Measurements from ENCODE around the gene FBLL1.

FBLL1 gene

DNA sequence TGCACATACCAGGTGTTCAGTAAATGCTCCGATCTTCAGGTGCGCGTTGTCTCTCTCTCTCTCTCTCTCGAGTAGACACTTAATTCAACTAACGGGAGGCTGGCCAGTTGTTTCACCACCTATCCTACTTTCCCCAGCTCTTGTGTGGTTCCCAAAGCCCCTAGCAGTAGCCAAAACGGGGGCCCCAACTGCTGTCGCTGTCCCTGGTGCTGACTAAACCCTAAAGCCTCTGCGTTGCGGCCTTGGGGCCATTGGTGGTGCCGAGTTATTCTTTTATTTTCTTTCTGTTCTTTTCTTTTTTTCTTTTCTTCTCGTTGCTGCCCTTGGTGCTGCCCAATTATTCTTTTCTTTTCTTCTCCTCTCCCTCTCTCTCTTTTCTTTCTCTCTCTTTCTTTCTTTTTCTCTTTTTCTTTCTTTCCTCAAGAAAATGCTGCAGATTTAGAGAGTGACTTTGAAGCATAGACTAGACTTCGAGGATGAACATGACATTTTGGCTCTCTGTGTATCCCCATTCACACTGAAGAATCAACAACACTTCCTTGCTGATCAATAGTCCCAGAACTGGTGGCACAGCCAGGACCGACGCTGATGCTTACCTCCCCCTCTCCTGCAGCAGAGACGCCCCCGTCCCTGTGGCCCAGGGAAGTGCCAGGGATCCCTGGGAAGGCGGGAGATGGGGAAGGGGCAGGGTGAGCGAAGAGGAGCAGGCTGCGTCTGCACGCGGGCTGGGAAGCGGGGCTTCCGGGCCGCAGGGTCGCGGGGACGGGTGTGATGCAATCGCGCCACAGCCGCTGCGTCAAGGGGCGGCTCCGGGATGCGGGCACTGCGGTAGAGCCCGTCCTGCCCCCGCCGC, at the start of gene FBLL1:
TSS of gene FBLL1 (plus strand) at position 785 of the 853 bp plus-strand sequence. CDS start 200 bp downstream, outside the sequence.
- peaks cover 13% of the 10 kb centered on the region for H3K4me1 Mint-ChIP-seq (ENCODE audit: low read depth)
- no peak within 1 kb of the TSS for H3K27ac Mint-ChIP-seq
- peak within 1 kb of the TSS; percentile 67 for H3K4me3 Mint-ChIP-seq
- peaks cover 49% of the 10 kb centered on the region for H3K27me3 Mint-ChIP-seq
- no peaks in the 10 kb centered on the region for H3K36me3 Mint-ChIP-seq (ENCODE audit: low read depth)
- no peaks in the 10 kb centered on the region for H3K9me3 Mint-ChIP-seq

DNA sequence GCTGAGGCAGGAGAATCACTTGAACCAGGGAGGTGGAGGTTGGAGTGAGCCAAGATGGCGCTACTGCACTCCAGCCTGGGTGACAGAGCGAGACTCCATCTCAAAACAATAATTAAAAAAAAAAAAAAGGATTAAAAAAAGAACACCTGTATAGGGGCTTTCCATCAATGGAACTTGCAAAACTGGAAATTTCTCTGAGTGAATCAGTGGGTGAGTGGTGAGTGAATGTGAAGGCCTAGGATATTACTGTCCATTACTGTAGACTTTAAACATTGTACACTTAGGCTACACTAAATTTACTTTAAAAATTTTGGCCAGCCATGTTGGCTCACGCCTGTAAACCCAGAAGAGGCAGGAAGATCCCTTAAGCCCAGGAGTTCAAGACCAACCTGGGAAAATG, 48.5 kb upstream of the FBLL1 start:
- Mint-ChIP-seq H3K4me1 (ENCODE audit: low read depth) (peaks cover 7% of the 10 kb centered on the region), H3K36me3 (ENCODE audit: low read depth) (no peaks in the 10 kb centered on the region), H3K4me3 (no peak overlapping the region), H3K27me3 (peaks cover 8% of the 10 kb centered on the region), H3K27ac (no peak overlapping the region), H3K9me3 (no peaks in the 10 kb centered on the region)

DNA sequence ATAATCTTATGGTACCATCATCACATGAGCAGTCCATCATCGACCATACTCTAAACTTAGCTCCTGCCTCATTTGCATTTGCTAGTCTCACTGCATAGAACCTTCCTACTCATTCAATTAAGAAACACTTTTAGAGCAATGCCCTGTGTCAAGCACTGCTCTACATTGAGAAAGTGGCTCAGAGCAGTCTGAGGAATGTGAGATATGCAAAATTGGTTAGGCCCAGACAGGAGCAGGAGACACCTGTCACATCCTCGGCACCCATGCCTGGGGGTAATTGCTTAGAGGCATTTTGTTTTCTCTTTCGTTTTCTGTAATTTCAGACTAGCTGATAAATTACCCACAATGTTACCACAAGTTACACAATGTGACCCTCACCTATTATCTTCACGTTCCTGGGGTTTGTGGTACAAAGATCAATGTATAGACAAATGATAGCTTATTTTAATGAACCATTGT, 47.7 kb upstream of the FBLL1 start:
- H3K4me3 Mint-ChIP-seq, result no peak overlapping the region
- H3K4me1 Mint-ChIP-seq (ENCODE audit: low read depth), result peaks cover 14% of the 10 kb centered on the region
- H3K27me3 Mint-ChIP-seq, result peaks cover 8% of the 10 kb centered on the region
- H3K36me3 Mint-ChIP-seq (ENCODE audit: low read depth), result no peaks in the 10 kb centered on the region
- H3K27ac Mint-ChIP-seq, result no peak overlapping the region
- H3K9me3 Mint-ChIP-seq, result no peaks in the 10 kb centered on the region

DNA sequence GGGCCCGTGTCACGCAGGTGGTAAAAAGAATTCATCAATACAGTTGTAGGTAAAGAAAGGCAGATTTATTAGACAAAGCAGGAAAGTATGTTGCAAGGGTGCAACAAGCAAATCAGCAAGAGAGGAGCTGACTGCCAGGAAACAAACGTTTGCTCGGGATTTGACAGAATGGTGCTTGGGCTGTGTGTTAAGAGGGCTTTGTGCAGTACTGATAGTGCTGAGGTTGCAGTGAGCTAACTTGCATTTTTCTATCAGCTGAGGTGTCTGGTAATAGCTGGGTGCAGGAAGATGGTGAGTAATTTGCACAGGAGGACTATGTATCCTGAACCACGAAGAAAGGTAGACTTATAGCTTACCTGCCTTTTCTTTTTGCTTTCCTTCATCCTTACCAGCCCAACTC, 46.7 kb upstream of the FBLL1 start:
- peaks cover 20% of the 10 kb centered on the region for H3K4me1 Mint-ChIP-seq (ENCODE audit: low read depth)
- H3K36me3 Mint-ChIP-seq (ENCODE audit: low read depth), result no peaks in the 10 kb centered on the region
- no peak overlapping the region for H3K27ac Mint-ChIP-seq
- peaks cover 8% of the 10 kb centered on the region for H3K27me3 Mint-ChIP-seq
- no peak overlapping the region for H3K4me3 Mint-ChIP-seq
- no peaks in the 10 kb centered on the region for H3K9me3 Mint-ChIP-seq

DNA sequence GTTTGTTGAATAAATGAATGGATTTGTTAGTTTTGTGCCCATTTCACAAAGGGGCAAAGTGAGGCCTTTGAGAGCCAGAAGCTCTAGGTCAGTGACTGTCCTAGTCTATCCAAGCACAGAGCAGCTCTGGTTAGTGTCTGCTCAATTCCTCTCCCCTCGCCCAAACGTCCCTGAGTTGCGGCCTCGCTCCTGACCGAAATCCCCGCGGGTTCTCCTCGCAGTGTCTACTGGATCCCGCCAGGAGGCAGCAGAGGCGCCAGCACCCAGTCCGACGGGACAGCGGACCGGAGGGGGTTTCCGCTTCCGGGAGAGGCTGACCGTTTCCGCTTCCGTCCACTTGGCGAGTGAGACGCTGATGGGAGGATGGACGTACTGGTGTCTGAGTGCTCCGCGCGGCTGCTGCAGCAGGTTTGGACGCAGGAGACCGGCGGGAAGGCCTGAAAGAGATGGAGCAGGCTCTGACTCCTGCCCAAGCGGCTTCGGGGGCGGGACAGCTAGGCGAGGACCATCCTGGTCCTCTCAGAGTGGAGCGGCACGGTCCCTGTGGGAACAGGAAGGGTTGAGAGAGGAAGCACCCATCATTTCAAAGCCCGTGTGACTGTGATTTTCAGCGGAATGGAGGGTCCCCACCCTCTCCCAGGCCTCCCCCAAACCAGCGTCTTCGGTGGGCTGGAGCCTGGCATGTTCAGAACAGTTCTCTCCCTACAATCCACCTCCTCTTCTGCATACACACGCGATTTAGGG, 42.8 kb upstream of the FBLL1 start, which contains the start of gene RARS1:
TSS of gene RARS1 (plus strand) at position 336 of the 744 bp plus-strand sequence. CDS start at position 364, 28 bp downstream.
- H3K9me3 Mint-ChIP-seq, result no peaks in the 10 kb centered on the region
- no peaks in the 10 kb centered on the region for H3K27me3 Mint-ChIP-seq
- H3K4me3 Mint-ChIP-seq, result peak within 1 kb of the TSS; percentile 100
- H3K4me1 Mint-ChIP-seq (ENCODE audit: low read depth), result peaks cover 41% of the 10 kb centered on the region
- H3K36me3 Mint-ChIP-seq (ENCODE audit: low read depth), result peaks cover 29% of the 10 kb centered on the region
- H3K27ac Mint-ChIP-seq, result peak within 1 kb of the TSS; percentile 98

DNA sequence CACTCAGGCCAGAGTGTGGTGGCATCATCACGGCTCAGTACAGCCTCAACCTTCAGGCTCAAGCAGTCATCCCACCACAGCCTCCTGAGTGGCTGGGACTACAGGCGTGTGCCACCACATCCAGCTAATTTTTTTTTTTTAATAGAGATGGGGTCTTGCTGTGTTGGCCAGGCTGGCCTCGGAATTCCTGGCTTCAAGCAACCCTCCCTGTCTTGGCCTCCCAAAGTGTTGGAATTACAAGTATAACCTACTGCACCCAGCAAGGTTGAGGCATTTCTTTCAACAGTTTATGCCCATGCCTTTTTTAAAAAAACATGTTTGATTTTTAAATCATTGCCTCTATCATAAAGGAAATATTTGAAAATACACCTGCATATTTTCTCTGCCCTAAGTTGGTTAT, 40.0 kb upstream of the FBLL1 start:
- H3K9me3 Mint-ChIP-seq, result no peaks in the 10 kb centered on the region
- H3K4me3 Mint-ChIP-seq, result no peak overlapping the region
- no peak overlapping the region for H3K27ac Mint-ChIP-seq
- H3K4me1 Mint-ChIP-seq (ENCODE audit: low read depth), result peaks cover 49% of the 10 kb centered on the region
- H3K27me3 Mint-ChIP-seq, result no peaks in the 10 kb centered on the region
- H3K36me3 Mint-ChIP-seq (ENCODE audit: low read depth), result peaks cover 56% of the 10 kb centered on the region

DNA sequence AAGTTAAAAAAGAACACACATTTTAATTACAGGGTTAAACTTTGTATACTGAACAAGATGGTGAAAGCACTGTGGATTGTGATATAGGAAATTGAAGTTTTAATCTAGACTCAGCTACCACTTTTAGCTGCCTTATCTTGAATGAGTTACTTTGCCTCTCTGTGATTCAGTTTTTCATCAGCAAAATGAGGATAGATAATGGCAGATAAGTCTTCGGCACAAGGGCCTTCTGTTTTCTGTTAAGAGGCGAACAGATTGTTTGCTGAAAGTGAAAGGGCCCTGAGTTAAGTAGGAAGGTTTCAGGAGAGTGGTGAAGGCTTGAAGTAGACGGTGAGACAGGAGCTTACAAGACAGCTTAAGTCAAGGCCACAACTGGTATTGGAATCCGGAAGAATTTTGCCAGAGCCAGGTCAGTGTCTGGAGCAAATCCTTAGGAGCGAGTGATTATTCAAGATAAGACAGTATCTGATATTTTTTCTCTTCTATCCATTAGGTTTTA, 35.0 kb upstream of the FBLL1 start:
- Mint-ChIP-seq H3K36me3 (ENCODE audit: low read depth) (peaks cover 84% of the 10 kb centered on the region), H3K27ac (no peak overlapping the region), H3K27me3 (no peaks in the 10 kb centered on the region), H3K4me3 (no peak overlapping the region), H3K9me3 (no peaks in the 10 kb centered on the region), H3K4me1 (ENCODE audit: low read depth) (peaks cover 18% of the 10 kb centered on the region)

DNA sequence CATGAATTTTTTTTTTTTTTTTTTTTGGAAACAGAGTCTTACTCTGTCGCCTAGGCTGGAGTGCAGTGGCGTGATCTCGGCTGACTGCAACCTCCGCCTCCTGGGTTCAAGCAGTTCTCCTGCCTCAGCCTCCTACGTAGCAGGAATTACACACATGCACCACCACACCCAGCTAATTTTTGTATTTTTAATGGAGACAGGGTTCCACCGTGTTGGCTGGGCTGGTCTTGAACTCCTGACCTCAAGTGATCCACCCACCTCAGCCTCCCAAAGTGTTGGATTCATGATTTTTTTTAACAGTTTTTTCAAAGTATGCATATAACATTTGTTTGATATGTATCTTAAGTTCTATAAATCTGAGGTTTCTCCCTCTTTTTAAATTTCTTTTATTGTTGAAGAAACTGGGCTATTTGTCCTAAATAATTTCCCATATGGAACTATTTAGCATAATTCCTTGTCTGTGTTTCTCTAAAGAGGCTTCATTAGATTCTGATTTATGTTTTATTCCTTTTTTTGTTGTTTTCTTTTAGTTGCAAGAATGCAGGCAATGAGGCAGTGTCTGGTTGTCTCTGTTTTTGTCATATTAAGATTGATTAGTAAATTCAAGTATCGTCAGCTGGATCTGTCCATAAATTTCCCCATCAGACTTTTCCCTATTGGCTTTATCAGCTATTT, 26.4 kb upstream of the FBLL1 start:
- H3K36me3 Mint-ChIP-seq (ENCODE audit: low read depth), result peaks cover 60% of the 10 kb centered on the region
- H3K27me3 Mint-ChIP-seq, result no peaks in the 10 kb centered on the region
- no peaks in the 10 kb centered on the region for H3K9me3 Mint-ChIP-seq
- no peaks in the 10 kb centered on the region for H3K4me1 Mint-ChIP-seq (ENCODE audit: low read depth)
- H3K27ac Mint-ChIP-seq, result no peak overlapping the region
- H3K4me3 Mint-ChIP-seq, result no peak overlapping the region

DNA sequence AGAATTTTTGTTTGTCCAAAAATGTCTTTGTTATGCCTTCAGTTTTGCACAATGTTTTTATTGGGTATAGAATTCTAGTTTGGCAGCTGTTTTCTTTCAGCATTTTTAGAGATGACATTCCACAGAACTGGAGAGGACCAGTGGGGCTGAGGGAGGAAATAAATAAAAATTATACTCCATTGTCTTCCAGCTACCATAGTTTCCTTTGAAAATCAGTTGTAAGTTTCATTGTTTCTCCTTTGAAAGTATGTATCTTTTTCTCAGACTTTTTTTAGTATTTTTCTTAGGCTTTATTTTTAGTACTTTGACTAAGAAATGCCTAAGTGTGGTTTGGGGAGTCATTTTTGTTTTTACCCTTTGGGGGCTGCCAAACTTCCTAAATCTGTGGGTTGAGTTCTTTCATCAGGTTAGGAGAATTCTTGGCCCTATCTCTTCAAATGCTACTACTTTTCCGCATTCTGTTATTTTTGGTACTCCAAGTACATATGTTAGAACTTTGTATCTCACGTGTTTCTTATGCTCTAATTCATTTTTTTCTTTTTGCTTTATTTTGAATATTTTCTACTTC, 15.2 kb upstream of the FBLL1 start:
- no peaks in the 10 kb centered on the region for H3K27me3 Mint-ChIP-seq
- no peak overlapping the region for H3K4me3 Mint-ChIP-seq
- no peaks in the 10 kb centered on the region for H3K4me1 Mint-ChIP-seq (ENCODE audit: low read depth)
- H3K27ac Mint-ChIP-seq, result no peak overlapping the region
- peaks cover 90% of the 10 kb centered on the region for H3K36me3 Mint-ChIP-seq (ENCODE audit: low read depth)
- peaks cover 11% of the 10 kb centered on the region for H3K9me3 Mint-ChIP-seq

DNA sequence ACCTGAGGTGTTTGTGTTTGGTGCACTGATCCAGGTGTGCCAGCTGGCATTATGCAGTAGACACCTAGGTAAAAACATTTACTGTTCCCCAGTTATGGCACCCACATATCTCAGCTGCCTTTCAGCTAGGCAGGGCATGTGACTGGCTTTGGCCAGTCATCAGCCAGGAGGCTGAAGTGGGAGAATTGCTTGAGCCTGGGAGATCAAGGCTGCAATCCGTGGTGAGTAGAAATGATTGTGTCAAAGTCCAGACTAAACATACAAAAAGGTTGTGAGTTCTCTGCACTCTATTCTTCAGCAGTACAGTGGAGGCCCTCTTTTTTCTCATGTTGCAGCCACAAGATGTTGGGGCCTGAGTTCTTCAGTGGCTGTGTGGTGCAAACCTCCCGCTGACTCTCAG, 3.2 kb upstream of the FBLL1 start:
- Mint-ChIP-seq H3K9me3 (no peaks in the 10 kb centered on the region), H3K27me3 (peaks cover 28% of the 10 kb centered on the region), H3K4me3 (no peak overlapping the region), H3K4me1 (ENCODE audit: low read depth) (peaks cover 13% of the 10 kb centered on the region), H3K27ac (no peak overlapping the region), H3K36me3 (ENCODE audit: low read depth) (peaks cover 22% of the 10 kb centered on the region)

DNA sequence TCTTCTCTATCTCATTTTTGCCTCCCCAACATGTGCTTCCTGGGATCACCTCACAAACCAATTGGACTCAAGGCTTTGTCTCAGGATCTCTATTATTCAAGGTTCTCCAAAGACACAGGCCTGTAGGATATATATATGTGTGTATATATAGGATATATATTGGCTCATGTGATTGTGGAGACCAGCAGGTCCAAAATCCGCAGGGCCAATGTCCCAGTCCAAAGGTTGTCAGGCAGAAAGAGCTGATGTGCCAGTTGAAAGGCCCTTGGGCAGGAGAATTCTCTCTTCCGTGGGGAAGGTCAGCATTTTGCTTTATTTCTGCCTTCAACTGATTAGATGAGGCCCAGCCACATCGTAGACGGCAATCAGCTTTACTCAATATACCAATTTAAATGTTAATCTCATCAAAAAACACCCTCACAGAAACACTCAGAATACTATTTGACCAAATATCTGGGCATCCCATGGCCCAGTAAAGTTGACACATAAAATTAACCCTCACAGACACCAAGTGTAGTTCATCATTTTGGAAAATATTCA, 1.3 kb upstream of the FBLL1 start:
- Mint-ChIP-seq H3K4me1 (ENCODE audit: low read depth) (peaks cover 13% of the 10 kb centered on the region), H3K4me3 (no peak overlapping the region), H3K36me3 (ENCODE audit: low read depth) (peaks cover 7% of the 10 kb centered on the region), H3K27me3 (peaks cover 43% of the 10 kb centered on the region), H3K9me3 (no peaks in the 10 kb centered on the region), H3K27ac (no peak overlapping the region)

DNA sequence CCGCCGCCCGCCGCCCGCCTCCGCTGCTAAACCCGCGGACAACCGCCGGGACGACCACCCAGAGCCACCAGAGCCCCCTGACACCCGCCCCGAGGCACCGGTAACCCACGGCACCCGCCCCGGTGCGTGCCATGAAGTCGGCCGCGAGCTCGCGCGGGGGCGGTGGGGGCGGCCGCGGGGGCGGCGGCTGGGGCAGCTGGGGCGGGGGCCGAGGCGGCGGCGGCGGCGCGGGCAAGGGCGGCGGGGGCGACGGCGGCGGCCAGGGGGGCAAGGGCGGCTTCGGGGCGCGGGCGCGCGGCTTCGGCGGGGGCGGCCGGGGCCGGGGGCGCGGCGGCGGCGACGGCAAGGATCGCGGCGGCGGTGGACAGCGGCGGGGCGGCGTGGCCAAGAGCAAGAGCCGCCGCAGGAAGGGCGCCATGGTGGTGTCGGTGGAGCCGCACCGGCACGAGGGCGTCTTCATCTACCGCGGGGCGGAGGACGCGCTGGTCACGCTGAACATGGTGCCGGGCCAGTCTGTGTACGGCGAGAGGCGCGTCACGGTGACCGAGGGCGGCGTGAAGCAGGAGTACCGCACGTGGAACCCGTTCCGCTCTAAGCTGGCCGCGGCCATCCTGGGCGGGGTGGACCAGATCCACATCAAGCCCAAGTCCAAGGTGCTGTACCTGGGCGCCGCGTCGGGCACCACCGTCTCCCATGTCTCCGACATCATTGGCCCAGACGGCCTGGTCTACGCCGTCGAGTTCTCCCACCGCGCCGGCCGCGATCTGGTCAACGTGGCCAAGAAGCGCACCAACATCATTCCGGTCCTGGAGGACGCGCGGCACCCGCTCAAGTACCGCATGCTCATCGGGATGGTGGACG, 499 bp downstream of the FBLL1 start:
- H3K4me1 Mint-ChIP-seq (ENCODE audit: low read depth), result peaks cover 13% of the 10 kb centered on the region
- H3K27ac Mint-ChIP-seq, result no peak overlapping the region
- peaks cover 49% of the 10 kb centered on the region for H3K27me3 Mint-ChIP-seq
- H3K9me3 Mint-ChIP-seq, result no peaks in the 10 kb centered on the region
- H3K36me3 Mint-ChIP-seq (ENCODE audit: low read depth), result no peaks in the 10 kb centered on the region
- H3K4me3 Mint-ChIP-seq, result peak overlapping the region; percentile 36

DNA sequence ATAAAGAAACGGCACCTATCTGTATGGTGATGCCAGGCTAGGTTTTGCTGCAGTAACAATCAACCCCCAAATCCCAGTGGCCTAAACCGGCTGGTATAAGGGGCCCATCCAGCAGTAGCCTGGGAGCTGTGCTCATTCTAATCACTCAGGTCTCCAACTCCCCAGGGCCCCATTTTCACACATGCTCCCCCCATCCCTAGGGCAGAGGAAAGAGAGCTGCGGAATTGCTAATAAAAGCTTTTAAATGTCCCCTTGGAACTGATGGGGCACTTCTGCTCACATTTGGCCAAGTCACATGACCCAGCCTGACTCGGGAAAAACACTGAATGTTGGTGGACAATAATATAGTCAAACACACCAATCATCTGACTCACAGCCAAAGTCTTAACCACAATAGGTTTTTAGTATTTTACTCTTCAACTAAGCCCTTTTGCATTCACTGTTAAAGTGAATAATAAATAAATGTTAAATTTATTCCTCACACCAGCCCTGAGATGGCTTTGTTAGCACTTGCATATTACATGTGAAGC, 1.6 kb downstream of the FBLL1 start:
- Mint-ChIP-seq H3K9me3 (no peaks in the 10 kb centered on the region), H3K27me3 (peaks cover 49% of the 10 kb centered on the region), H3K4me1 (ENCODE audit: low read depth) (peaks cover 13% of the 10 kb centered on the region), H3K36me3 (ENCODE audit: low read depth) (no peaks in the 10 kb centered on the region), H3K4me3 (peak overlapping the region; percentile 36), H3K27ac (no peak overlapping the region)

Measured in stimulated activated naive CD8-positive, alpha-beta T cell treated with anti-CD3 and anti-CD28 coated beads, Interleukin-15, Interleukin-2, amounts not matched to agents 100 ng/mL and 50 ng/mL, for 24 hours (primary cell).